Measurements from ENCODE around the gene ZBTB7C. TPM values are rescaled to one million over a fixed set of nuclear protein-coding genes. Genes with fewer than 3 reads are reported as not detected.
A peak's percentile ranks its signal among the peaks of the same experiment; 100 is the strongest.

The ZBTB7C gene
- total RNA-seq, 1 donor from 2014 or later = 0.57 TPM

DNA sequence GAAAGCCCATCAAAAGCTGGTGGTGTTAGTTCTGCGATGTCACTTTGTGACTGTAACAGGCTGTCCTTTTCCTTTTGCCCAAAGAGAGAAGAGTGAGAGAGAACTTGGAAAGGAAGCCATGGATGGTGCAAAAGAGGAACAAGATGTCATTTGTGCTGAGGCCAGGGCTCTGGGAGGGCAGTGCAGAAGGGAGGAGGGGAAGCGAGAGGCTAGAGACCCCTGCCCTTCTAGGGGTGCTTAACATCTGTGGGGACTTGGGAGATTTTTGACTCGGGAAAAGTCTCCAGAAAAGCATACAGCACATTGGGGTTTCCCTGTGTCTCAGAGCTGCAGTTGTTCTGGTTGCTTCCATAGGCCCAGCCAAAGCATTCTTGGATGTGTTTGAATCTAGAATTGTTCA lies 49.6 kb downstream of the ZBTB7C start:
- no peak overlapping the region for H3K27ac Mint-ChIP-seq
- peaks cover 22% of the 10 kb centered on the region for H3K27me3 Mint-ChIP-seq
- H3K36me3 Mint-ChIP-seq (ENCODE audit: insufficient read depth) = no peaks in the 10 kb centered on the region
- peaks cover 14% of the 10 kb centered on the region for H3K4me1 Mint-ChIP-seq (ENCODE audit: low read depth)
- H3K4me3 Mint-ChIP-seq (ENCODE audit: low read depth) = no peak overlapping the region
- H3K9me3 Mint-ChIP-seq (ENCODE audit: low read depth) = no peaks in the 10 kb centered on the region
- DNase-seq (ENCODE audit: low spot score, unreplicated experiment) = no peak
- TF ChIP-seq, protein P1, sequence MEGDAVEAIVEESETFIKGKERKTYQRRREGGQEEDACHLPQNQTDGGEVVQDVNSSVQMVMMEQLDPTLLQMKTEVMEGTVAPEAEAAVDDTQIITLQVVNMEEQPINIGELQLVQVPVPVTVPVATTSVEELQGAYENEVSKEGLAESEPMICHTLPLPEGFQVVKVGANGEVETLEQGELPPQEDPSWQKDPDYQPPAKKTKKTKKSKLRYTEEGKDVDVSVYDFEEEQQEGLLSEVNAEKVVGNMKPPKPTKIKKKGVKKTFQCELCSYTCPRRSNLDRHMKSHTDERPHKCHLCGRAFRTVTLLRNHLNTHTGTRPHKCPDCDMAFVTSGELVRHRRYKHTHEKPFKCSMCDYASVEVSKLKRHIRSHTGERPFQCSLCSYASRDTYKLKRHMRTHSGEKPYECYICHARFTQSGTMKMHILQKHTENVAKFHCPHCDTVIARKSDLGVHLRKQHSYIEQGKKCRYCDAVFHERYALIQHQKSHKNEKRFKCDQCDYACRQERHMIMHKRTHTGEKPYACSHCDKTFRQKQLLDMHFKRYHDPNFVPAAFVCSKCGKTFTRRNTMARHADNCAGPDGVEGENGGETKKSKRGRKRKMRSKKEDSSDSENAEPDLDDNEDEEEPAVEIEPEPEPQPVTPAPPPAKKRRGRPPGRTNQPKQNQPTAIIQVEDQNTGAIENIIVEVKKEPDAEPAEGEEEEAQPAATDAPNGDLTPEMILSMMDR (IDR thresholded peaks at IDR 0.05; ENCODE audit: unreplicated experiment) = no peak

DNA sequence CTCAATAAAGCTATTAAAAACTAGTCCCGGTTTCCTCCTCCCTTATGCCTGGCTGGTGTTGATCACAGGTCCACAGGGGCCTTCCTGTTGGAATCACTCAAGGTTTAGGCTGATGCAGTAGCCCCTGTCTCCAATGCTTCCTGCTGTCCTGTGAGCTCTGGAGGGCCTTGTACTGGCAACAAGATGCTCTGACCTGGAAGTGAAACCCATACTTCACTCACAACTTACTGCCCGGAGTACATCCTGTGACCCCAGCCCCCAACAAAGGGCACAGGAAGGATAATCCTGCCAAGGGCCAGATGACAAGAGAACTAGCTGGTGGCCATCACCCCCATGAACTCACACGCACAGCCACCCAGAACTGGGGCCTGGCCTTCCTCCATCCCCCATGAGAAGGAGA lies 50.3 kb downstream of the ZBTB7C start:
- TF ChIP-seq, protein P1 (IDR thresholded peaks at IDR 0.05; ENCODE audit: unreplicated experiment) = no peak
- H3K27me3 Mint-ChIP-seq = peaks cover 22% of the 10 kb centered on the region
- H3K27ac Mint-ChIP-seq = no peak overlapping the region
- no peak overlapping the region for H3K4me3 Mint-ChIP-seq (ENCODE audit: low read depth)
- no peak for DNase-seq (ENCODE audit: low spot score, unreplicated experiment)
- no peaks in the 10 kb centered on the region for H3K36me3 Mint-ChIP-seq (ENCODE audit: insufficient read depth)
- peaks cover 14% of the 10 kb centered on the region for H3K4me1 Mint-ChIP-seq (ENCODE audit: low read depth)
- no peaks in the 10 kb centered on the region for H3K9me3 Mint-ChIP-seq (ENCODE audit: low read depth)

DNA sequence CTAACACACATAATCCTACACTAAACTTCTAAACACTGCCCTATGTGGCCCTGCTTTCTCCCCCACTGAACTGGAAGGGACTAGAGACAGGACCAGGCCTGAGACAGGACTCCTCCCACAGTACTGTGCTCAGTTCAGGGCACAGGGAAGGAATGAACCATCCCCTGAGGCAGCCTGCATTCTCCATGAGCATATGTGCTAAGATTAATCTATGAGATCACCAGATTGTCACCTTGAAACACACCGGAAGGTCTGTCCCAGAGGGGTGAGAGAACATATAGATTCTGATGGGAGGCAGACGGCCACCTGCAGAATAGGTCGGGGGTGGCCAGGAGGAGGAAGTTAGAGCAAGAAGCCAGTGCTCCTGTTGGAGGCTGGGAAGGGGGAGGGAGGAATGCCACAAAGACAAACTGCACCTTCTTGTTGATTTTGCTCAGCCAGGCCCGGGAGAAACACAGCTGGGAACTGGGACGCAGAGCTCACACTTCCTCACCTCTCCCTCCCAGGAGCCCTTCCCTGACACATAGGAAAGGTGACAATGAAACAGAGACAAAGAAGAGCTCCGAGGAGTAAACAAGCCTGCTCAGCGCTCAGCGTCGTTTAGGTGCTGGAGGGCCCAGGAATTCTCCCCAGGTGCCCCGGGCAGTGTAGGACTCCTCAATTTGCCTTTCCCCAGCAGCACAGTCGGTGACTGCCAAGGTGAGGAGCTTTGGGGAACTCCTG lies 52.1 kb downstream of the ZBTB7C start:
- TF ChIP-seq, protein P1 (IDR thresholded peaks at IDR 0.05; ENCODE audit: unreplicated experiment) = no peak
- Mint-ChIP-seq H3K36me3 (ENCODE audit: insufficient read depth) (no peaks in the 10 kb centered on the region), H3K9me3 (ENCODE audit: low read depth) (no peaks in the 10 kb centered on the region), H3K27me3 (peaks cover 24% of the 10 kb centered on the region), H3K4me3 (ENCODE audit: low read depth) (no peak overlapping the region), H3K27ac (peak overlapping the region; percentile 29), H3K4me1 (ENCODE audit: low read depth) (peaks cover 9% of the 10 kb centered on the region)
- DNase-seq (ENCODE audit: low spot score, unreplicated experiment) = no peak

DNA sequence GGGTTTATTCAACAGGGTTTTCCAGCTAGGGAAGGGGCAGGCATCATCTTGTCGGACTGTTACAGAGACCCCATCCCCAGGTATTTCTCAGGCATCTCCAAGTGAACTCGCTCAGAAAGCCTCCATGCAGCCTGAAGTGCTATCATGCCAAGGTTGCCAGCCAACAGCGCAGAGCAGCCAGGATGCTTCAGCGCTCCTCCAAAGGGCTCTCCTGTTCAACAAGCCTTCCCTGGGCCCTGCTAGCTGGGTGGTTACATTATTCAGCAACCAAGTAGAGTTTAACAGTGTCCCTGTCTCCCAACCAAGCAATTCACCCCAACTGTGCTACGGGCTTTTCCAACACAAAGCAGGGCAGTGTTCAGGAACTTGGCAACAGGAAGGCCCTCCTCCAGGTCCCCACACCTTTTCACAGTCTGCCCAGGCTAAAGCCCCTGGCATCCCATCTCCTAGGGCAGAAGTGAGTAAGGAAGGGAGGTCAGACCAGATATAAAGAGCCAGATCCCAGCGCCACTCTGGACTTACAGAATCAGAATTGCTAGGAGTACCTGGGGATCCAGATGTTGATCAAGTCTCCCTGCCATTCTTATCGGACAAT lies 52.9 kb downstream of the ZBTB7C start:
- Mint-ChIP-seq H3K27ac (no peak overlapping the region), H3K4me3 (ENCODE audit: low read depth) (no peak overlapping the region), H3K36me3 (ENCODE audit: insufficient read depth) (no peaks in the 10 kb centered on the region), H3K4me1 (ENCODE audit: low read depth) (peaks cover 10% of the 10 kb centered on the region), H3K9me3 (ENCODE audit: low read depth) (no peaks in the 10 kb centered on the region), H3K27me3 (peaks cover 24% of the 10 kb centered on the region)
- no peak for DNase-seq (ENCODE audit: low spot score, unreplicated experiment)
- TF ChIP-seq, protein P1 (IDR thresholded peaks at IDR 0.05; ENCODE audit: unreplicated experiment) = no peak

DNA sequence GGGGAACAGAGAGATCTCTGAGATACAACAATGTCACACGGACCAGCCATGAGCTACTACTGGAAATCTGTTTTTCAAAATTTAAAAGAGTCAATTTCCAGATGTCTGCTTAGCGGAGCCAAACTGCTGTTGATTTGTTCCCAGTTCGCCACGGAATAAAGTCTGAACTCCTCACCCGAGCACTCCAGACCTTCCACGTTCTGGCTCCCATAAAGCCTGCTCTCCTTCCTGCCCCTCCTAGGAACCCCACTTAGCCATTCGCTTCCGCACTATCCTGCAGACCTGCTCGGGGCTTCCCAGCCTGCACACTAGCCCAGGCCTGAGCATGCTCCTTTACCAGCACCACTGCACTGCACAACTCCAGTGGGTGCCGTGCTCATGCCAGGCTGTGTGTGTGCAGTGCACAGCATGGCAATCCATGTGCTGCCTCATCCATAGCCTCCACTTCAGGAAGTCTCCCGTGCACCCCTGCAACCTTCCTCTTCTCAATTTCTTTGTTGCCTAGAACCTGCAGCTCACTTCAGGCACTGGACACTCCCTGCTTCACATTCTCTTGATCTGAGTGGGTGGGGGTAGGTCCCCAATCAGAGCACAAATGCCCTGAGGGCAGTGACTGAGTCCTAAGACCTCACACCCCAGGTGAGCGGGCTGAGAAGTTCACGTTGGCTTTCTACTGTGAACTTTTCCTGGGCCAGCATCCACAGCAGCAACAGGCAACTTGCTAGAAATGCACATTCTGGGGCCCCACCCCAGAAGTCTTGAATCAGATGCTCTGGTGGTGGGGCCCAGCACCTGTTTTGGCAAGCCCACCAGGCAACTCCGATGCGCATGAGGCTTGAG lies 53.7 kb downstream of the ZBTB7C start:
- Mint-ChIP-seq H3K9me3 (ENCODE audit: low read depth) (no peaks in the 10 kb centered on the region), H3K4me1 (ENCODE audit: low read depth) (peaks cover 10% of the 10 kb centered on the region), H3K36me3 (ENCODE audit: insufficient read depth) (no peaks in the 10 kb centered on the region), H3K4me3 (ENCODE audit: low read depth) (no peak overlapping the region), H3K27me3 (peaks cover 23% of the 10 kb centered on the region), H3K27ac (no peak overlapping the region)
- no peak for DNase-seq (ENCODE audit: low spot score, unreplicated experiment)
- TF ChIP-seq, protein P1 (IDR thresholded peaks at IDR 0.05; ENCODE audit: unreplicated experiment) = no peak

Data from progenitor cell of endocrine pancreas (in vitro differentiated cells).